Dedifferentiated amniotic fluid mesenchymal stem cell (primary cell): ENCODE results near the gene CTBP2.
"Not testable (repeated sequence)": the region's sequence is repeated elsewhere in the genome, so short reads cannot be mapped to it uniquely, and the experiment has no call there.

Experiments
- DNase-seq: peaks from one replicate; pipeline ENCODE4 v3.0.0-alpha.2; 2016; ENCODE audit errors: extremely low spot score

Gene CTBP2

GRCh38 chr10:125087191-125087896, 73.0 kb downstream of the CTBP2 start:
- no peak for DNase-seq

GRCh38 chr10:125086691-125087090, 73.7 kb downstream of the CTBP2 start:
- DNase-seq, result no peak

- DNase-seq, result no peak
Measured at GRCh38 chr10:125085258-125086054, 74.9 kb downstream of the CTBP2 start.

- DNase-seq, result no peak
Measured at GRCh38 chr10:125084614-125085257, 75.6 kb downstream of the CTBP2 start.

GRCh38 chr10:125084191-125084613, 76.2 kb downstream of the CTBP2 start:
- peak; percentile 83 for DNase-seq

- DNase-seq, result peak; percentile 80
Measured at GRCh38 chr10:125083576-125083920, 76.8 kb downstream of the CTBP2 start.

GRCh38 chr10:125082881-125083575, 77.3 kb downstream of the CTBP2 start:
- DNase-seq, result no peak

- not testable (repeated sequence) for DNase-seq
Measured at GRCh38 chr10:125082471-125082870, 77.9 kb downstream of the CTBP2 start.

- no peak for DNase-seq
Measured at GRCh38 chr10:125081931-125082330, 78.4 kb downstream of the CTBP2 start.

GRCh38 chr10:125080984-125081383, 79.4 kb downstream of the CTBP2 start:
- DNase-seq, result no peak

- DNase-seq, result no peak
Measured at GRCh38 chr10:125080296-125080695, 80.1 kb downstream of the CTBP2 start.

- no peak for DNase-seq
Measured at GRCh38 chr10:125079091-125079600, 81.2 kb downstream of the CTBP2 start.

GRCh38 chr10:125076891-125077541, 83.3 kb downstream of the CTBP2 start:
- DNase-seq, result no peak

- no peak for DNase-seq
Measured at GRCh38 chr10:125076121-125076825, 84.1 kb downstream of the CTBP2 start.

GRCh38 chr10:125073996-125074395, 86.4 kb downstream of the CTBP2 start:
- DNase-seq, result no peak

- DNase-seq, result no peak
Measured at GRCh38 chr10:125072794-125073193, 87.6 kb downstream of the CTBP2 start.

- no peak for DNase-seq
Measured at GRCh38 chr10:125071008-125071407, 89.4 kb downstream of the CTBP2 start.

- DNase-seq, result no peak
Measured at GRCh38 chr10:125068406-125068805, 92.0 kb downstream of the CTBP2 start.

GRCh38 chr10:125067764-125068163, 92.6 kb downstream of the CTBP2 start:
- DNase-seq, result no peak

- no peak for DNase-seq
Measured at GRCh38 chr10:125066764-125067450, 93.5 kb downstream of the CTBP2 start.
